Ramos (cell line): ENCODE measurements around the gene TSC22D1.

ENCODE experiments used
- in situ Hi-C: fragments of 300-500 bp; cut with MboI; formaldehyde crosslinking; loops from one replicate; pipeline ENCODE4 v1.14.3; 2022; ENCODE audit warnings: low sequenced_read_pairs; ENCODE audit not compliant: unreplicated experiment

The TSC22D1 gene

DNA sequence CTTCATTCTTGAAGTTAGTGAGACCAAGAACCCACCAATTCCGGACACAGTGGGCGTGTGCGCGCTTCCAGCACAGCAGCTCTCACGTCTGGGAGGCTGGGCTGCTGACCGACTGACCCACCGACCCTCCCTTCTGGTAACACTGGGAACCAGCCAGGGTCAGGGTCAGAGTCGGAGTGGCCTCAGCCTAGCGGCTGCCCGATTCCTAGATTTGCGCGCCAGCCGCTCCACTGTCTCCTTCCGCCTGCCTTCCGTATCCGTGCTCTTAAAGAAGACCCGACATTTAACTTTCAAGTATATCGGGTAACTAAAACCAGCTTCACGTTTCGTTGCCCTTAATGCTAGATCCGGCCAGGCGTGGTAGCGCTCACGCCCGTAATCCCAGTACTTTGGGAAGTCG is 161.4 kb downstream of the TSC22D1 start:
- in situ Hi-C loops, result no loop called here

DNA sequence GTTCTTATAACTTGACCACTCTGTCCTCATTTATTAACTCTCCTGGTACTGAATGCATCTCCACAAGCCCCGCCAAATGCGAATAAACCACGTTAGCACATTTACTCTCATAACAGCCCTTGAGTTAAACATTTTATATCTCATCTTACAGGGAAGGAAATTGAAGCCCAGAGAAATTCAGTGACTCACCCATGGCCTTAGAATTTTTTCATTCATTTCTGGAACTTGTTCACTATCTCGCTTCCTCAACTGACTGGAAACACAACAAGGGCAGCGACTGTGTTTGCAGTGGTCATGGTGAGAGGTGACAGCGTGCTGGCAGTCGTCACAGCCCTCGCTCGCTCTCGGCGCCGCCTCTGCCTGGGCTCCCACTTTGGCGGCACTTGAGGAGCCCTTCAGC is 163.0 kb downstream of the TSC22D1 start:
- in situ Hi-C loops, result no loop called here

DNA sequence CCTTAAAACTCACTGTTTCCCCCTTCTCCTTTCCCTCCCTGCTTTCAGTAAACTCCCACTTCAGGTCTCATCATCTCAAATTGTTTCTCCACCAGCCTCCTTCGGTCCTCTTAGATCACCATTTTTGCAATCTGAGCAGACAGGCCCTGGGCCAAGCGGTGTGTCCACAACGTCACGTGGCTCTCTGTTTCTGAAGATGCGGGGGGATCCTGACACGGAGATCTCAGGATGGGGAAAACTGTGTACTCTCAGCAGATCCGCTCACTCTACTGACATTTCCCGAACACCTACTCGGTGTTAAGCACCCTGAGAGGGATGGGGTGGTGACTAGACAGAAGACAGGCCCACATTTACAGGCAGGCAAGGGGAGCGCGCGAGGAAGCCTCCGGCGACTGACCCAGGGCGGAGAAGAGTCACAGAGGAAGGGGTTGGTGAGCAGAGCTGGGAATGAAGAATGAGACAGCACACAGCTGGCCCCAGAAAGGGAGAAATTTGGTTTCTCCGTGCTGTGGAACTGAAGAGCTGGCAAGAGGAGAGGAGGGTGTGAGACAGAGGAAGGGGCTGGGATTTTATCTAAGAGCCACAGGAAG is 163.7 kb downstream of the TSC22D1 start:
- in situ Hi-C loops, result no loop called here

DNA sequence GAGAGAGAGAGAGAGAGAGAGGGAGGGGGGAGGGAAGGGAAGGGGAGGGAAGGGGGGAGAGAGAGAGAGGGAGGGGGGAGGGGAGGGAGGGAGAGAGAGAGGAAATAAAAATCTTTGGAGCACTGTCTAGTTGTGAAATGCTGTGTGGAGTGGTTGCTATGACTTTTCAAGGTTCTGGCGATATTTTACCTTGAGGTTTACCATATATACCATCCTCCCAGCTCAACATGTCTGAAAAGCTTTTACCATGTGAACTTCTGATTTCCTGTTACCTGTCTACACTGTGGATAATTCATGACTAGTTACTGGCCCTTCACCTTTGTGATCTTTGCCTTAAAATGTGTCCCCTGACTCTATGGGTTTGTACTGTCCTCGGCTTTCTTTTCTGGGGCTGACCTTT is 164.3 kb downstream of the TSC22D1 start:
- in situ Hi-C loops, result no loop called here

DNA sequence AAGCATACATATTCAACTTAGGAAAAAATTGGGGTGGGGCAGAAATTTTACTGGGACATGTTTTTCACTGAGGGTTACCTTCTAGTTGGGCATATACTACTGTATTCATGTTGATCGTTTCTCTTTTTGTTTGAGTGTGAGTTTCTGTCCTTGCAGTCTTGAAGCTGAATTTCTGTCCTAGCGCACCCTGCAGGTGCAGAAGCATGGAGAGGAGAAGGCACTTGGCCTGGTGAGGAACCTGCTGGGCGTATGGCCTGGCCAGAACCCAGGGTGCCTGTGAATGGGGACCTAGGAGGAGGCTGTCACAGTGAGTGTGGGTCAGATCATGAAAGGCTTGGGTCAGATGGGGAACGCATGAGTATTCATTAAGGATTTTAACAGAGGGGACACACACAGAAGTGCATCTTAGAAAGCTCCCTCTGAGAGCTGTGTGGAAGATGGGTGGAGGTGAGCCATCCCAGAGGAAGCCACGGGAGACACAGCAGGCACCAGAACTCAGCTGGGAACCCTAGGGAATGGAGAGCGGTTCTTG is 165.7 kb downstream of the TSC22D1 start:
- in situ Hi-C loops, result no loop called here

DNA sequence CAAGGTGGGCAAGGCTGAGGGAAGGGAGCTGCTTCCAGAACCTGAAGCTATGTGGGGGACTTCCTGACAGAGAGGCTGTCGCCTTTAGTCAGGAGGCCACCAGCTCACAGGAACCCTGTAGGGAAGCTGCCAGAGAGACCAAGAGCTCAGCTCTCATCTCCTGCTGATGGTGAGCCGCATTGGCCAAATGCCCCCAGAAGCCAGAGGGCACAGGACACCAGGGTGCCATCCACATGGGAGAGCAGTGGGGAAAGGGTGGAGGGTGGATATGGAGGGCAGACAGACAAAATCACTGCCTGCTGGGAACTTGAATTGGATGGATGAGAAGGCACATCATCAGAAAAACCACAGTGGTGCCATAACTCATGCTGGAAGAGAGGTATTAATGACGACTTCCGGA is 166.5 kb downstream of the TSC22D1 start:
- in situ Hi-C loops, result no loop called here

DNA sequence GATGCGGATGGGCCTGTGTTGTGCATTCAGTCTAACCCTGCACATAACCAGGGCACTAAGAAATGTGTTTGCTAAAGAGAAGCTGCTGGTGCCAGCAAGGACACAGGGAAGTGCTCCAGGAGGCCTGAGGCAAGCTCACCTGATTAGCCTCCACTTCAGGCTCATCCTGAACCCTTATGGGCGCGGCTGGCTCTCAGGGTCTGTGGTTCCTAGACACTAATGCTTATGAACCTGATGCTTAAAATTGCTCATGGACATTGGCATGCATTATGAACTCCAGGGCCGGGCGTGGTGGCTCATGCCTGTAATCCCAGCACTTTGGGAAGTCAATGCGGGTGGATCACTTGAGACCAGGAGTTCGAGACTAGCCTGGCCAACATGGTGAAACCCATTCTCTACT is 168.2 kb downstream of the TSC22D1 start:
- in situ Hi-C loops, result no loop called here

DNA sequence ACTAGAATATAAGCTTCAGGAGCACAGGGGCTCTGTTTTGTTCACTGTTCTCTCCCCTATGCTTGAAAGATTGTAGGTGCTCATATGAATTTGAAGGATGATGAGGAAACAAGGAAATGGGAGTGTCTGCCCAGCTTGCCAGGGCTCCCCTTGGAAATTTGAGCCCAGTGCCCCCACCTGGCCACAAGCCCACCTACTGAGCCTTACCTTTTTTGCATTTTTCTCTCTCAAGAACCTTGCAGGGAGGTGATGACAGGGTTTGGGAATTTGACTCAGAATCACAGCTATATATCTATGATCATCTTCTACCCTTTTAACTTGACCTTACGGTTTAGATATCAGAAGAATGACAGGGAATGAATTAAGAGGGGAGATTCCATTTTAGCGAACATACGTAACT is 168.8 kb downstream of the TSC22D1 start:
- in situ Hi-C loops, result no loop called here

DNA sequence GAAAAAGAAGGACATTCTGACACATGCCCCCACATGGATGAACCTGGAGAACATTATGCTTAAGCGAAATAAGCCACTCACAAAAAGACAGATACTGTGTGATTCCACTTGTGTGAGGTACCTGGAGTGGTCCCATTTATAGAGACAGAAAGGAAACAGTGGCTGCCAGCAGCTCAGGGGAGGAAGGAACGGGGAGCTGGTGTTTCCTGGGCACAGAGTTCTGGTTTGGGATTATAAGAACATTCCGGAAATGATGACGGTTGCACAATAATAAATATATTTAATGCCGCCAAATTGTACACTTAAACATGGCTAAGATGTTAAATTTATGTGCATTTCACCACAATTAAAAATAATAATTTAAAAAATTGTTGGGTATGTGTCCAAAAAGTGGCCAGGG is 169.5 kb downstream of the TSC22D1 start:
- in situ Hi-C loops, result no loop called here

DNA sequence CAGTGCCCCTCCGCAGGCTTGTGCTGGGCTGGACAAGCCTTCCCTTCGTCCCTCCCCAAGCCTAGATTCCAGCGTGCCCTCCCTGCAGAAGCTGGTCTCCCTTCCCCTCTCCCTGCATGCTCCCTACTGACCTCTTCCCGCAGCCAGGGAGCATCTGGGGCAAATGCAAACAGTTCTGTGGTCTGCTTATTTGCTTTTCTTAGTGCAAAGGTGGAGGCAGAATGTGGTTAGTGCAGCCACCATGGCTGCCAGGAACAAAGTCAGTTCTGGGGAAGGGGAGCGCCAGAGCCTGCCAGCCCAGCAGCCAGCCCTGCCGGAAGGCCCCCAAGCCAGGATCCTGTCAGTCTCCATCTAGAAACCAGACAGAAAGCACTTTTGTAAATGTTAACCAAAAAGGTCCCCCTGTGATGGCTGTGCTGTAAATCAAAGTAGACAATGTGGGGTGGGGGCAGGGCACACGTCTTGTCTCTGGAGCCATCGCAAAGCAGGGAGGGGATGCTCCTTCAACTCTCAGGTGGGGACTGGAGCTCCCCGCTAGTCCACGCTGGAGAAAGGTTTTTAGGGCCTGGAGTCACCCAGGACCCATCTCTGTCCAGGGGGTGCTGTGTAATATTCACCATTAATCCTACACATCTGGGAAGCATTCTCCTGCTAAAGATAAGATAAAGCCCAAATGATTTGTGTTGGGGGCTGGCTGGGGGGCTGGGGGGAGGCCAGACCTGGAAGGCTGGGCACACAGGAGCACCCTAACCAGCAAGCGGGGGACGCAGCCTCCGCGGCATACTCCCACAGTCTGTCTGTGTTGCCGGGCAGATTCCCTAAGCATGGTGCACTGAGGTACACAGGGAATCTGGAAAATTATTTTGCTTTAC is 171.6 kb downstream of the TSC22D1 start:
- in situ Hi-C loops, result no loop called here

DNA sequence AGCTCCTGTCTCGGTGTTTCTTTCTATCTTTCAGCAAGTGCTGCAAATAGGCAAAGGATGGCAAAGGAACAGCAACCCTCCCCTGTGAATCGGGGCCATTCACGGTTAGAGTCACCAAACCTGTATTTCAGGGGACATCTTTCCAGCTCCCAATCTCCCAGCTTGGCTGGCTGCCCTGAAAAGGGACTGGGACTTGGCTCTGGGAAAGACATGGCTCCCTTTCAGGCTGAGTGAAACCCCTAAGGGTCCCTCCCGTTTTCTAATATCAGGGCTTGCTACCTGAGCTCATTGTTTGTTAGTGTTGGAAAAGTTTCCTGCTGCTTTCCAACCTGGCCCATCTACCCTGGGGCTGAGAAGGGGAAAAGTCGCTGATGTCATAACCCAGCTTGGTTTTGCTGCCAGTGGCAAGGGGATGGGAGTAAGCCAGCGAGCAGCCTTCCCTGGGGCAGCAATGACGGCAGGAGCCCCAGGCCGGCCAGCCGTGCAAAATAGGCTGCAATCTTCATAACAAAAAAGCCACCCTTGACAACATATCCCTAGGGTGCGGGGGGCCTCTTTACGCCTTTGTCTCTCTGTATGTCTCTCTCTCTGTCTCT is 172.6 kb downstream of the TSC22D1 start:
- in situ Hi-C loops, result no loop called here

DNA sequence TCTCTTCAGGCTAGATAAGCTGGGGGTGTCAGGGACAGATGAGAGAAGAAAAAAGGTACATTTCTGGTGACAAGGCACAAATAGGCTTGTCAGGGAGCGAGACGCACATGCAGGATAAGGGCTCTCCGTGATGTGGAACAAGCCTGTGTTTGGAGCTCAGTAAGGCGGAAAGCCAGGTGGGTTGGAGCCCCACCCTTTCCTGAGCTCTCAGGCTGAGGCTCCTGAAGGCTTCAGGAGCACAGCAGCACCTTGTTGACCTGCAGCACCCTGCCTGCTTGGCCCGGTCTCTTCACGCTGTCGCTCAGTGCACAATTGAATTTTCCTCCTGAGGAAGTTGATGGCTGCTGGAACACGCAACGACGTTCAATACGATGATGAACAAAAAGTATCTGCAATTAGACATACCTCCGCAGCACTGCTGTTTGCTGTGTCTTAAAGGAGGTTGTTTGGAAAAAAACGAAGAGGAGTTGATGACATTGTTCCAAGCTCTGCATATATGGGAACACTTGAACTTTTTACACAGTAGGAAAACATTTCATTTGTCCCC is 173.2 kb downstream of the TSC22D1 start:
- in situ Hi-C loops, result no loop called here

DNA sequence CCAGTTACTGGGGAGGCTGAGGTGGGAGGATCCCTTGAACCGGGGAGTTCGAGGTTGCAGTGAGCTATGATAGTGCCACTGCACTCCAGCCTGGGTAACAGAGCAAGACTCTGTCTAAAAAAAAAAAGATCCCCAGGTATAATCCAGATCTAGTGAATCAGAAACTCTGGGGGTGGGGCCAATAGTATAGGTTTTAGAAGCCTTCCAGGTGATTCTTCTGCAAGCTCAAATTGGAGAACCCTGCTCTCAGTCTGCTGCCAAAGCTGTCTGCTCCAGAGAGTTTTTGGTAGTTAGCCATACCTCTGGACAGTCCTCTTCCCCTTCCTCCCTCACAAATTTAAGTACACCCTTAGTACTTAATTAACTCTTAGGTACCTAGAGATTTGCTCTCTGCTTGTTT is 174.6 kb downstream of the TSC22D1 start:
- in situ Hi-C loops, result no loop called here

DNA sequence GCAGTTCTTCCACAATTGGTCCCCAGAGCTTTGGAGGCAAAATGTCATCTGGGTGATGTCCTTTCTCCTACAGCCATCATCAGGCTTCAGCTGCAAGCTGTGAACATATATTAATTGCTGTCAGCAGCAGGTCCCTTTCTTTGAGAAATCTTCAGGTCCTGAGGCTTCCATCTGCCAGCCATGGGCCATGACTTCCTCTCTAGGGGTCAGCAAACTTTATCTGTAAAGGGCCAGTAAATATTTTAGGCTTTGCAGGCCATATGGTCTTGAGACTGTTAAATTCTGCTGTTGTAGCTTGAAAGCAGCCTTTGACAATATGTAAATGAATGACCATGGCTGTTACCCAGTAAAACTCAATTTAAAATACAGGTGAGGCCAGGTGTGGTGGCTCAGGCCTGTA is 175.4 kb downstream of the TSC22D1 start:
- in situ Hi-C loops, result no loop called here

DNA sequence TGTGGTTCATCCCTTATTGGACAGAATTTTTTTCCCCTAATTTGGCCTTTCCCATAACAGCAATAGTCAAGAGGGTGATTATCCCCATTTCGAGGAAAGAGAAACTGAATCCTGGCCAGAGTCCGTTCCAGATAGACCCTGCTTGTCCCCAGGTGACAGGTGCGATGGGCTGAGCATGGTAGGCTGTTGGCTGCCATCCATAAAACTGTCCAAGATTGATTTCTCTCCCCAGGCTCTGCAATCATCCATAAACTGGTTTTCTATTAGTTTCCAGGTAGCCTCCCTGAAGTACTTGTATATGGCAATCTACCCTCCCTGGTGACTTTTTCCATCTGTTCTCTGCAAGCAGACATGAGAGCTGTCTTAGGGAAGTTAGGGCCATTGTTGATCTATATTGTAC is 177.1 kb downstream of the TSC22D1 start:
- in situ Hi-C loops, result no loop called here

DNA sequence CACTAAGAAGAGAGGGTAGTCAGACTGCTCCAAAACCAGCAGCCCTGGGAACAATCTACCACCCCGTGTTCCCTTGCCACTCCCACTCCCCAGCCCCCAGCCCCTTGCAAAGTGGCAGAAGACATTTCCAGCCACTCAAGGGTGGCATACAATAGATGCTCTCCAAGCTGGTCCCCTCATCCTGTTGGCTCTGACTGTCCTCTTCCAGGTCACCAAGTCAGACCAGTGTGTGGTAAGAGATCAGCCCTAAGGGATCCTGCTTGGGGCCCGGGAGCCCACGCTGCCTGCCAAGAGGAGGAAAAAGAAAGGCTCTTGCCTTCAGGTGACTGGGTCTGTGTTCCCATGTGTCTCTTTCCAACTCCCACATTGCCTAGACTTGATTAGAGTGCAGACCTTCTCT is 177.5 kb downstream of the TSC22D1 start:
- in situ Hi-C loops, result no loop called here

DNA sequence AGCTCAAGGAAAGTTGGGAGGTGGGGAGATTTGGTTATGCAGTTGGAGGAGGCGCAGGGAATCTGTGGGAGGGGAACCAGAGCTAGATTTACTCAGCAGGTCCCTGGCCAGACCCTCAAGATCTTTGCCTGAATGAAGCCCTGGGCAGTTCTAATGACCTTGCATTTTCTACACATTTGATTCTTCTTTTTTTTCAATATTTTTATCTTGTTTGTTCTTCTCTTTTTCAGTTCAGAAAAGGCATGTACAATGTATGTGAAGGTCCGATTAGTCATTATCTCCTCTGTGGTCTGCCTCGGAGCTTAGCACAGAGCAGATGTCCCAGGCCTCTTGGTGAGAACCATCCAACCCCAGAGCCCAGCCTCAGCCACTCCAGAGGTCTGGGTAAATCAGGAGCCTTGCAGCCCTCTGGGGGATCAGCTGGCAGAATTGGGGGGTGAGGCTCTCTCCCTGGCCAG is 178.3 kb downstream of the TSC22D1 start:
- in situ Hi-C loops, result no loop called here

DNA sequence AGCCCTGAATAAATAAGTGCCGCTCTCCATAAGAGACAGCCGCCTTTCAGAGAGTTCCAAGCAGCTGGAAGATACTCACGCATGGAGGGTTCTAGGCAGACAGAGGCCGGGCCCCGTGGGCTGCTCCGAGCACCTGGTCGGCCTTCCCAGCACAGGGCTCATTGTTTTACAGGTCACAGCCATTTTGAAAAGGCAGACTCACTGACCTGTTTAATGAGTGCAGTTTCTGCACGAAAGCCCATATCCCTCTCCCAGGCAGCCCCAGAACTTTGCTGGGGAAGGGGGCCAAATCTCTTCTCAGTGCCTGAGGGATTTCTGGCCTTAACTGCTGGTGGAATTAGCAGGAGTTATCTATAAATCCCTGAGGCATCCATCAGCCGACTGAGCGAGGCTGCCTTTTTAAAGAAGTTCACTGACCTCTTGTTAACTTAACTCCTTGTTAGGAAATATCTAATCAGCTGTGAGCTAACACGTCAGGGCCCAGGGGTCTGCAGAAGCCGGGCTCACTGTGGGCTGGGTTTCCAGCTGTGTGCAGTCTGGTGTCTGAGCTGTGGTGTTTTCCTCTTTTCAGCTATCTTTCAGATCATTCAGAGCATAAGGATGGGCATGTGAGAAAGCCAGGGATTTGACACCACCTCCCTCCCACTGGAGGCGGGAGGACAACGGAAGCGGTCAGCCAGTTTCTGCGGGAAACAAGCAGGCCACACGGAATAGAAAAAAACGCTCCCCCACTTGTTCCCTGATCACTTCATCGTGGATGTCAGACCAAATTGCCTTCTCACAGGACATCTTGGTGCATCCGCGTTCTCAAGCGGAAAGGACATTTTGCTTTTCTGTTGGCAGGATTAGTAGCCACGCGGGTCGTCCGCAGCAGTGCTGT is 179.2 kb downstream of the TSC22D1 start:
- in situ Hi-C loops, result no loop called here

DNA sequence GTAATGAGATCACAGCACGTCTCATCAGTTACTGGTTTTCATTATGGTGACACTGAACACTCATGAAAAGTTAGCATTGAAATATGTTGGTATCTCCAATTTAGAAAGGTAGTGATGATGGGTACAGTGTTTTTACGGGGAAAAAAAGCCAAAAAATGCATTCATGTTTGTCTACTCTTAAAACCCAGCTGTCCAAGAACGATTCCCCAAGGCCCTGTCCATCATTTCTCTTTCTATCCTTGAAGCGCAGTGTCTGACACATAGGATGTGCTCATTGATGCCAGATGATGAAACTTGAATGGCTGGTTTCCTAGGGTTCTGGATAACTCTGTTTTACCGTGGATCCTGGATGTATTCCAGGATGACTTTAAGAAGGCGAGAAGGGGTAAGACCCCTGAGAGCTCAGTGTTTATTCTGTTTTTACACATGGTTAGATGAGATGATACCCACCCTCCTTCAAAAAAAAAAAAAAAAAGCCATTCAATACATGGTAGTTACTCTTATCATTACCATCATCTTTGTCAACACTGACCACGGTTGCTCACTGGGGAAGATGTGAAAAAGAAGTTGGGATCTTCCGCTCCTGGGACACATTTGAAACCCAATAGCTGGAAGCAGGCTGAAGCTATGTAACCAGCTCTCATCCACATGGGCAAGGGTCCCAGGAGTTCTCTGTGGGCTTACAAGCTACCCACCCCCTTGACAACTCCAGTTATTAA is 180.0 kb downstream of the TSC22D1 start:
- in situ Hi-C loops, result no loop called here
